Mucosa of descending colon (tissue), 3 donors: ENCODE data around the gene CDON. TPM values are rescaled to one million over a fixed set of nuclear protein-coding genes. Genes with fewer than 3 reads are reported as not detected.

Experiments
- ATAC-seq: fragments of 200-7000 bp; cut with Tn5 transposase; one replicate; pipeline ENCODE4 v1.9.1; 2020; ENCODE audit warnings: mild to moderate bottlenecking, moderate library complexity
- DNase-seq, 3 donors: peaks; one replicate each; pipeline ENCODE4 v3.0.0-alpha.2; 2020
- H3K36me3 ChIP-seq: fragments of 200-600 bp; one replicate; pipeline ENCODE4 v1.8.0; 2021; ENCODE audit warnings: low read depth, mild to moderate bottlenecking
- H3K4me1 ChIP-seq: fragments of 200-600 bp; one replicate; pipeline ENCODE4 v1.8.0; 2021; ENCODE audit warnings: low read depth, mild to moderate bottlenecking
- H3K4me3 ChIP-seq: fragments of 200-600 bp; one replicate; pipeline ENCODE4 v1.8.0; 2021; ENCODE audit warnings: mild to moderate bottlenecking
- H3K9me3 ChIP-seq: fragments of 200-600 bp; one replicate; pipeline ENCODE4 v1.8.0; 2021; ENCODE audit warnings: mild to moderate bottlenecking
- CTCF ChIP-seq: fragments of 200-600 bp; IDR thresholded peaks from one replicate; pipeline ENCODE4 v1.8.0; 2022; ENCODE audit warnings: antibody characterized with exemption, mild to moderate bottlenecking
- intact Hi-C, 2 donors: fragments of 100-400 bp; cut with DNase I in 1 of 2; cut with micrococcal nuclease in 1 of 2; formaldehyde crosslinking; loops; one replicate each; pipeline versions ENCODE4 v1.11.0 to v1.11.1; 2022; cut with DNase I, micrococcal nuclease
- total RNA-seq, 3 donors: library from RNA; stranded (reverse); fragmentation: NEBNext Ultra II Directional in 2 of 3; extraction: Animal tissue kit (Norgen Biotek cat#: 25700) in 2 of 3; gene quantifications; one replicate each; pipeline versions ENCODE4 v1.2.1 to v1.2.4, GENCODE V29; 2021 to 2023
- donor health status: DM: no; HTN: no; CAD: no; lungs with moderate emphysema.
- donor health status: DM: no; HTN: no; CAD: no.
- donor health status: DM: no; HTN: yes; CAD: no.

CDON gene
- total RNA-seq, 3 donors from 2014 or later: 3.8 to 91.6 (median 6.6) TPM

- peaks cover 7% of the 10 kb centered on the region for H3K4me1 ChIP-seq
- no peak for DNase-seq
- TF ChIP-seq CTCF: no peak
- no peaks in the 10 kb centered on the region for H3K9me3 ChIP-seq
- H3K36me3 ChIP-seq: no peaks in the 10 kb centered on the region
- intact Hi-C loops: no loop called here
- H3K4me3 ChIP-seq: no peak overlapping the region
- ATAC-seq: no peak
Measured at GRCh38 chr11:126105022-126105747, 42.5 kb upstream of the CDON start.

GRCh38 chr11:126104420-126104819, 41.8 kb upstream of the CDON start:
- TF ChIP-seq CTCF: no peak
- no peak for ATAC-seq
- Histone ChIP-seq H3K36me3 (no peaks in the 10 kb centered on the region), H3K9me3 (no peaks in the 10 kb centered on the region), H3K4me1 (peaks cover 7% of the 10 kb centered on the region), H3K4me3 (no peak overlapping the region)
- intact Hi-C loops: no loop called here
- no peak for DNase-seq

- Histone ChIP-seq H3K9me3 (no peaks in the 10 kb centered on the region), H3K36me3 (no peaks in the 10 kb centered on the region), H3K4me1 (peaks cover 7% of the 10 kb centered on the region), H3K4me3 (no peak overlapping the region)
- TF ChIP-seq CTCF: no peak
- DNase-seq (no peak), ATAC-seq (no peak)
- intact Hi-C loops: no loop called here
Measured at GRCh38 chr11:126103150-126103549, 40.5 kb upstream of the CDON start.

- H3K4me3 ChIP-seq: no peak overlapping the region
- DNase-seq (peak in 2 of 3 donors; percentile 62 to 65), ATAC-seq (peak; percentile 75)
- H3K36me3 ChIP-seq: no peaks in the 10 kb centered on the region
- peaks cover 7% of the 10 kb centered on the region for H3K4me1 ChIP-seq
- no peaks in the 10 kb centered on the region for H3K9me3 ChIP-seq
- no peak for TF ChIP-seq CTCF
- intact Hi-C loops: no loop called here
Measured at GRCh38 chr11:126102436-126102981, 39.8 kb upstream of the CDON start.

- ATAC-seq (no peak), DNase-seq (no peak)
- intact Hi-C loops: no loop called here
- Histone ChIP-seq H3K36me3 (no peaks in the 10 kb centered on the region), H3K9me3 (no peaks in the 10 kb centered on the region), H3K4me3 (no peak overlapping the region), H3K4me1 (peaks cover 7% of the 10 kb centered on the region)
- TF ChIP-seq CTCF: no peak
Measured at GRCh38 chr11:126101930-126102283, 39.2 kb upstream of the CDON start.
